Neural cell (in vitro differentiated cells): ENCODE data around the gene RPLP2.

Experiments
- EZH2 ChIP-seq: fragments of 200-600, 300-800 bp; shearing (Covaris generic), sonication (generic); IDR thresholded peaks from 2 replicates; pipeline ENCODE4 v1.6.1; 2014; ENCODE audit warnings: antibody characterized with exemption, low read length, borderline replicate concordance, mild to moderate bottlenecking; ENCODE audit not compliant: insufficient read depth, poor library complexity, severe bottlenecking
- POLR2AphosphoS5 ChIP-seq: IDR thresholded peaks from 2 replicates; pipeline ENCODE4 v1.6.1; 2012
- RAD21 ChIP-seq: fragments of 450-650 bp; conservative IDR thresholded peaks from 2 replicates; pipeline ENCODE4 v1.6.1; 2014; ENCODE audit warnings: antibody characterized with exemption, mild to moderate bottlenecking, moderate library complexity
- REST ChIP-seq: IDR thresholded peaks from 2 replicates; pipeline ENCODE4 v1.6.1; 2012; ENCODE audit warnings: borderline replicate concordance
- SMC3 ChIP-seq: fragments of 450-650 bp; conservative IDR thresholded peaks from 2 replicates; pipeline ENCODE4 v1.6.1; 2014; ENCODE audit warnings: antibody characterized with exemption, mild to moderate bottlenecking, moderate library complexity; ENCODE audit not compliant: poor library complexity
- TAF1 ChIP-seq: IDR thresholded peaks from 2 replicates; pipeline ENCODE4 v1.6.1; 2012; ENCODE audit warnings: low read depth
- TF ChIP-seq, protein P1 (sequence below): fragments of 450-650 bp; IDR thresholded peaks from 2 replicates; pipeline ENCODE4 v1.5.1; 2014; ENCODE audit warnings: antibody characterized with exemption, mild to moderate bottlenecking, moderate library complexity; ENCODE audit not compliant: poor library complexity, severe bottlenecking

DNA sequence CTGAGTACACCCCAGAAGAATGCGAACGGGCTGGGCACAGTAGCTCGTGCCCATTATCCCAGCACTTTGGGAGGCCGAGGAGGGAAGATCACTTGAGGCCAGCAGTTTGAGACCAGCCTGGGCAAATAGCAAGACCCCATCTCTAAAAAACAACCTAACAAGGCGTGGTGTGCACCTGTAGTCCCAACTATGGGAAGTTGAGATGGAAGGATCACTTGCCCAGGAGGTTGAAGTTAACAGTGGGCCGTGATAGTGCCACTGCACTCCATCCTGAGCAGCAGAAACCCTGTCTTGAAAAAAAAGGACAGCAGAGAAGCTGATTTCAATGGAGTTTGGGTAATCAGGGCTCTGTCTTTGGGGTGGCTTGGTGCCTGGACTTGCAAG is 3.3 kb downstream of the RPLP2 start:
- TF ChIP-seq, protein P1, sequence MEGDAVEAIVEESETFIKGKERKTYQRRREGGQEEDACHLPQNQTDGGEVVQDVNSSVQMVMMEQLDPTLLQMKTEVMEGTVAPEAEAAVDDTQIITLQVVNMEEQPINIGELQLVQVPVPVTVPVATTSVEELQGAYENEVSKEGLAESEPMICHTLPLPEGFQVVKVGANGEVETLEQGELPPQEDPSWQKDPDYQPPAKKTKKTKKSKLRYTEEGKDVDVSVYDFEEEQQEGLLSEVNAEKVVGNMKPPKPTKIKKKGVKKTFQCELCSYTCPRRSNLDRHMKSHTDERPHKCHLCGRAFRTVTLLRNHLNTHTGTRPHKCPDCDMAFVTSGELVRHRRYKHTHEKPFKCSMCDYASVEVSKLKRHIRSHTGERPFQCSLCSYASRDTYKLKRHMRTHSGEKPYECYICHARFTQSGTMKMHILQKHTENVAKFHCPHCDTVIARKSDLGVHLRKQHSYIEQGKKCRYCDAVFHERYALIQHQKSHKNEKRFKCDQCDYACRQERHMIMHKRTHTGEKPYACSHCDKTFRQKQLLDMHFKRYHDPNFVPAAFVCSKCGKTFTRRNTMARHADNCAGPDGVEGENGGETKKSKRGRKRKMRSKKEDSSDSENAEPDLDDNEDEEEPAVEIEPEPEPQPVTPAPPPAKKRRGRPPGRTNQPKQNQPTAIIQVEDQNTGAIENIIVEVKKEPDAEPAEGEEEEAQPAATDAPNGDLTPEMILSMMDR: no peak
- TF ChIP-seq EZH2 (no peak), SMC3 (no peak), RAD21 (no peak), POLR2AphosphoS5 (no peak), REST (no peak), TAF1 (no peak)
